ENCODE measurements around the gene WDR64.

The WDR64 gene

GRCh38 chr1:241828463-241829021 lies 176.5 kb downstream of the WDR64 start:
- DNase-seq (ENCODE audit: low spot score), result no peak
- ChIA-PET CTCF (no interaction called here), POLR2A (ENCODE audit: low non-redundant PET) (no interaction called here)
- H3K27ac ChIP-seq, result no peak overlapping the region
- TF ChIP-seq CTCF (conservative IDR thresholded peaks at IDR 0.05; ENCODE audit: low read depth), result no peak

- POLR2A ChIA-PET (ENCODE audit: low non-redundant PET), result no interaction called here
- no peak overlapping the region for H3K27ac ChIP-seq
- CTCF ChIA-PET, result no interaction called here
- DNase-seq (ENCODE audit: low spot score), result no peak
- no peak for TF ChIP-seq CTCF (conservative IDR thresholded peaks at IDR 0.05; ENCODE audit: low read depth)
Observed at GRCh38 chr1:241829468-241829867, 177.4 kb downstream of the WDR64 start.

GRCh38 chr1:241834733-241835377 lies 182.8 kb downstream of the WDR64 start:
- POLR2A ChIA-PET (ENCODE audit: low non-redundant PET), result interaction anchor here (1.1 kb wide), 1 partner anchor 224 kb away, joined by 3 read pairs; no protein-coding TSS in a partner anchor
- peak; percentile 74 for TF ChIP-seq CTCF (conservative IDR thresholded peaks at IDR 0.05; ENCODE audit: low read depth)
- DNase-seq (ENCODE audit: low spot score), result no peak
- H3K27ac ChIP-seq, result no peak overlapping the region
- CTCF ChIA-PET, result interaction anchor here (0.5 to 1.0 kb wide), 8 partner anchors 38 to 1103 kb away, joined by 3 to 4 read pairs (median 3); no protein-coding TSS in a partner anchor

GRCh38 chr1:241836941-241837340 lies 184.9 kb downstream of the WDR64 start:
- no peak for DNase-seq (ENCODE audit: low spot score)
- no peak overlapping the region for H3K27ac ChIP-seq
- ChIA-PET CTCF (no interaction called here), POLR2A (ENCODE audit: low non-redundant PET) (no interaction called here)
- no peak for TF ChIP-seq CTCF (conservative IDR thresholded peaks at IDR 0.05; ENCODE audit: low read depth)

GRCh38 chr1:241837416-241837815 lies 185.3 kb downstream of the WDR64 start:
- H3K27ac ChIP-seq, result no peak overlapping the region
- no peak for DNase-seq (ENCODE audit: low spot score)
- CTCF ChIA-PET, result no interaction called here
- no peak for TF ChIP-seq CTCF (conservative IDR thresholded peaks at IDR 0.05; ENCODE audit: low read depth)
- POLR2A ChIA-PET (ENCODE audit: low non-redundant PET), result no interaction called here

GRCh38 chr1:241837901-241838300 lies 185.8 kb downstream of the WDR64 start:
- CTCF ChIA-PET, result interaction anchor here (1.1 kb wide), 1 partner anchor 211 kb away, joined by 3 read pairs; no protein-coding TSS in a partner anchor
- POLR2A ChIA-PET (ENCODE audit: low non-redundant PET), result interaction anchor here (0.8 kb wide), 1 partner anchor 197 kb away, joined by 3 read pairs; no protein-coding TSS in a partner anchor

More at GRCh38 chr1:241837901-241838300, 185.8 kb downstream of the WDR64 start:
- TF ChIP-seq CTCF (conservative IDR thresholded peaks at IDR 0.05; ENCODE audit: low read depth), result no peak
- no peak overlapping the region for H3K27ac ChIP-seq
- no peak for DNase-seq (ENCODE audit: low spot score)

Measured in RWPE1 (cell line).